Endothelial cell of hepatic sinusoid (primary cell): ENCODE data around the gene SSUH2.

Experiments
- in situ Hi-C: cut with HindIII; loops from 2 replicates; pipeline ENCODE4 v1.10.0; 2017; ENCODE audit warnings: low sequenced_read_pairs

SSUH2 gene

DNA sequence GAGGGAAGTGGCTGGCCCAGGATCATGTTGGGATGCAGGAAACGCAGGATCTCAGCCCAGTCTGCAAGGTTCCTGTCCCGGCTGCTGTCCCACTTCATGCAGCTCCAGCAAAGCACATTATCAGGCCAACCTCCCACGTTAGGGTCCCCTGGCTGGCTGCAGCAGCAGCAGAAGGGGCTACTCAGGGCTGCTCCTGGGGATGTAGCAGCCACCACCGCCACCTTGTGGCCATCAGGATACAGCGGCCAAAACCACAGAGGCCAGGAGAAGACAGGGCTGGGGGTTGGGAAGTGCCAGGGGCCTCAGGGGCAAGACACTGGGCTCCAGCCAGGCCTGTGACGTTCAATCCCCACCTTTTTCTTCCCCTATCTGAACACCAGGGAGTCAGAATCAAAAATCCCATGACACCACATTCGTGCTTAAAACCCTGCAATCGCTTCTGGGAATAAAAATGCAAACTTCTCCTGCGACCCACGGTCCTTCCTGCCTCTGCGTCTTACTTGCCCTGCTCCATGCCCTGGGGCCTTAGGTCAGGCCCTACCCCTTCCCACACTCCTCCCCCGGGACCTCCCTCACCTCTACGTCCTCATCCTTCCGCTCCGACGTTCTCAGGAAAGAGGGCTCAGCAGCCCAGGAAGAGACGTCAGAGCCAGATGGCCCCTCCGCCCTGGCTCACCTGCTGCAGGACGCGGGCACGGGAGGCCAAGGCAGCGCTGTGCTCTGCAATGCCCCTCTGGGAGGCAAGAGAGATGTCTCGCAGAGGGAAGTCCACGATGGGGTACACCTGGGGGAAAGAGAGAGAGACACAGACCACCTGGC lies 21.5 kb downstream of the SSUH2 start:
- in situ Hi-C loops, result no loop called here

DNA sequence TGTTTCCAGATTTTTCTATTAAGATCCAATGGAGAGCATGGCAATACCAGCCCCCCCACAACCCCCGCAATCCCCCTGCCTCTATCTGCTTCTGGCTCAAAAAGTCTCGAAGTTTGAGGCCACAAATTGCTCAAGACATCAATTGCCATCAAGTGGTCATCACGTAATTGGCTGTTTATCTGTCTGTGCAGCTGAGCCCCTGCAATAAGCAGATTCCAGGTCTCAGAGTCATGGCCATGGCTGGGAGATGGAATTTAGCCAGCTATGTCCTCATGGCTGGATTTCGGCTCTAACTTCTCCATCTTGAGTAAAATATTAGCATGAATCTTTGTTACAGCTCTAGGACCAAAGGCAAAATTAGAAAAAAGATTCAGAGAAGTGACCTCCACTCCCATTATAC lies 22.7 kb downstream of the SSUH2 start:
- in situ Hi-C loops, result no loop called here

DNA sequence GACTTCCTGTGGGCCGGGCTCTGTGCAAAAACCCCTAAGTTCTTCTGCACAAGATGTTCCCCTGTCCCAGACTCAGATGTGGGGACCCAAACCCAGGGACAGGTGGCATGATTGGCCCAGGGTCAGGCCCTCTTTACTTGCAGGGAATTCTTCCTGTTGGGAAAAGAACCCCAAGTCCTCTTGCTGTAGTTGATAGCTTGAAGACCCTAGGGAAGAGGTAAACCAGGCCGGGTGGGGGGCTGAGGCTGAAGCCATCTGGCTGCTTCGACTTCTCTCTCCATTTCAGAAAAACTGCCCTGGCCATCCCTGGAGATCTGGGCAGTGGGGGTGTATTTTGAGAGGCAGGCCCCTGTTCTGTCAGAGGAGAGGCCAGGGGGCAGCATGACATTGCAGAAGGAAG lies 23.5 kb downstream of the SSUH2 start:
- in situ Hi-C loops, result no loop called here

DNA sequence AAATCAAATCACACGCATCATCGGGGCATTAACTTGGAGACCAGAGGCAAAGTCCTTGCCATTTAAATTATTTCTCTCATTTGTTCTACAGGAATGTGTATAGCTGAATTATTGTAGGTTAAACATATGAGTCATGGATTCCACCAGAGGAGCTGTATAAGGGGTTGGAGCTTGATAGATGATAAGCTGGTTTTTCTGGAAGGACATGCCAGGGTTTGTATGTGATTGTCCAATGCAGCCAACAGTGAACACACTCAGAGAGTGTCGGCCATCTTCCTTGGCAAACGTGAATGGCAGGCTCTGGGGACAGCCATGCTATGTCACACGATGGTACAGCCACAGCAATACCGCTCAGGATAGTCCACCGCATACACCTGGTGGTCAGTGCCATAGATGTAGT lies 25.1 kb downstream of the SSUH2 start:
- in situ Hi-C loops, result no loop called here

DNA sequence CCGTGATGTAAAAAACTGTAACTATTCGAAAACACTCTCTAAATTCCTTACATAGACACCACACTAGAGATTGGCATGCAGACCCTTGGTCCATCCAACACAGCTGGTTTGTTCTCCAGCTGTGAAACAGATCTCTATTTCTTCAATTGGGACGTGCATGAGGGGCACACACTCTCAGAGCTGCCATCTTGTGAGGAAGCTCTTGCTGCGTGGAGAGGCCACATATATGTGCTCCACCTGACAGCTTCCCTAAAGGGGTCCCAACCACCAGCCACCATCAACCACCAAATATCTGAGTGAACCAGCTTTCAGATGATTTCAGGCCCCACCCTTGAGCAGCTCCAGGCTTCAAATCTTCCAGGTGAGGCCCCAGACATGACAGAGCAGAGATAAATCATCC lies 25.6 kb downstream of the SSUH2 start:
- in situ Hi-C loops, result no loop called here

DNA sequence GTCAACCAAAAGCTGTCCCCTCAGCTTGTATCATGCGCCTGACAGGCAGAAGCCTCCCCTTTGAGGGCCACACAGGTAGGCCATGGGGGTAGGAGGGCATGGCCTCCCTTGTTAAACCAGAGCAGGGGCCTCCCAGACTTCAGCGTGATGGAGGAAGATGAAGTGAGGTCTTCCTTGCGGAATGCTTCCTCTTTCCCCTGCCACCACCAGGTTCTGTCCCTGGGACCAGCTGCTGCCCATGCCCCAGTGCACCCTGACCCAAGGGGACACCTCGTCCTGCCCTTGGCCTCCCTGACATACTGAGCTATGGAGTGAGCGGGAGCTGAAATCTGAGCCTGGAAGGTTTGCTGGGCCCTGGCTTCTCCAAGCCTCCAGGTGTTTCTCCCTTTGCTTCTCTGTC lies 26.7 kb downstream of the SSUH2 start:
- in situ Hi-C loops, result no loop called here

DNA sequence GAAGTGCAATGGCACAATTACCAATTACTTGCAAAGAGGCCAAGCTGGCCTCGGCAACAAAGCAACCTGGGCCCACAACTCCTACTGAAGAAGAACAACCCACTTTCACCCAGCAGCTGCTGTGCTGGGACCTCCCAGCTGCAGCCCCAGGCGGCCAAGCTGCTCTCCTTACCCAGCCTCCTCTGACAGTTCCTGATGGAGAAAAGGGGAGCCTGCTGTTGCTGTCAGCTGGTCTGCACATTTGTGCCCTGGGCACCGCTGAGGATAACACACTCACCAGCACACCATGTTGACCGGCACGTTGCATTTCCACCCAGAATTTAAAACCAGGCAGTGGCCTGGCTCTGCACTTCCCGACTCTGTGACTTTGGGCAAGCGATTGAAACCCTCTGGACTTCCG lies 33.6 kb downstream of the SSUH2 start:
- in situ Hi-C loops, result no loop called here

DNA sequence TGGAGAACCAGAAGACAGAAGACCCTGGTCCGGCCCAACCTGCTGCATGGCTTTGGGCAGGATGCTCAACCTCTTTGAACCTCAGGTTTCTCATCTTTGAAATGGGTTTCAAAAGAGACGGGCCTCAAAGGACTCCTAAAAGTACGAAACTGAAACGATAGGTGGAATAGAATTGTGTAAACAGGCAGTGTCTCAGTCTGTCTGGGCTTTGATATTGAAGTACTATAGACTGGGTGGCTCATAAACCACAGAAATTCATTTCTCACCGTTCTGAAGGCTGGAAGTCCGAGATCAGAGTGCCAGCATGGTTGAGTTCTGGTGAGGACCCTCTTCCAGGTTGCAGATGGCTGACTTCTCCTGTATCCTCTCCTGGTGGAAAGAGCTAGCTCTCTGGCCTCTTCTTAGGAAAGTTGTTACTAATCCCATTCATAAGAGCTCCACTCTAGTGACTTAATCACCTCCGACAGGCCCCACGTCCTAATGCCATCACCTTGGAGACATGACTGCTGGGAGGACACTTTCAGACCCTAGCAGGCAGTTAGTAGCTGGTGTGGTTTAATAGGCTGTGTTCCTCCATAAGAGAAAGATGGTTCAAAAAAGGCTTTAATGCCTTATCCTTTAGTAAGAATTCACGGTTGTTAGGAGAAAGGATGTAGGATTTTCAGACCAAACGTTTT lies 35.7 kb downstream of the SSUH2 start:
- in situ Hi-C loops, result no loop called here

DNA sequence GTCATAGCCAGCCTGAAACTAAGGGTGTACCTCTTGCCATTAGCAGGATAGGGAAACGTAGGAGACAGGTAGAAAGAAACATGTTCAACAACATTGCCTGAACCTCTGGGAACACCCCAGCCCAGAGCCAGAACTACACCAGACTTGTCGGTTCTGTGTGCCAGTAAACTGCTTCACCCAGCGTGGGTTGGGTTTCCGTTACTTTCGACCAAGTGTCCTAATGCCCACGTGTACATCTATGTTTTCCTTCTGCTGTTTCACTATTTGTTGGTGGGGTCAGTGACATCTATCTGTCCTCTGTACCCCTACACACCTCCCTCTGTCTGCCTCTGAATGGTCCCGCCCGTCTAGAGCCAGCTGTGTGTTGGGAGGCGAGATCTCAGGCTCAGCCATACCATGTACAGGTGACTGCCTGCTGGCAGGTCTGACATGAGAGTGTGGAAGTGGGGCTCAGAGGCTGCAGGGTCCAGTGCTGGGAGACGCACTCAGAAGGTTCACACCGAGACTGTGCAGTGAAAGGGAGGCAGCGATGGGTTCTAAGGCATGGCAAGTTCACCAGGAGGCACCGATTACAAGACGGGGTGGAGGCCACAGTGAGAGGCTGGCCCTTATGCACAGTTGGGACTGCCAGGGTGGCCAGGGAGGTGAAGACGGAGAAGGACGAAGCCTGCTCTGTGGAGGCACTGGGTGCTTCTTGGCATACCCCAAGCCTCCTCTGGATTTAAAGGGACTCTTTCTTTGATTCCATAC lies 36.4 kb downstream of the SSUH2 start:
- in situ Hi-C loops, result no loop called here

DNA sequence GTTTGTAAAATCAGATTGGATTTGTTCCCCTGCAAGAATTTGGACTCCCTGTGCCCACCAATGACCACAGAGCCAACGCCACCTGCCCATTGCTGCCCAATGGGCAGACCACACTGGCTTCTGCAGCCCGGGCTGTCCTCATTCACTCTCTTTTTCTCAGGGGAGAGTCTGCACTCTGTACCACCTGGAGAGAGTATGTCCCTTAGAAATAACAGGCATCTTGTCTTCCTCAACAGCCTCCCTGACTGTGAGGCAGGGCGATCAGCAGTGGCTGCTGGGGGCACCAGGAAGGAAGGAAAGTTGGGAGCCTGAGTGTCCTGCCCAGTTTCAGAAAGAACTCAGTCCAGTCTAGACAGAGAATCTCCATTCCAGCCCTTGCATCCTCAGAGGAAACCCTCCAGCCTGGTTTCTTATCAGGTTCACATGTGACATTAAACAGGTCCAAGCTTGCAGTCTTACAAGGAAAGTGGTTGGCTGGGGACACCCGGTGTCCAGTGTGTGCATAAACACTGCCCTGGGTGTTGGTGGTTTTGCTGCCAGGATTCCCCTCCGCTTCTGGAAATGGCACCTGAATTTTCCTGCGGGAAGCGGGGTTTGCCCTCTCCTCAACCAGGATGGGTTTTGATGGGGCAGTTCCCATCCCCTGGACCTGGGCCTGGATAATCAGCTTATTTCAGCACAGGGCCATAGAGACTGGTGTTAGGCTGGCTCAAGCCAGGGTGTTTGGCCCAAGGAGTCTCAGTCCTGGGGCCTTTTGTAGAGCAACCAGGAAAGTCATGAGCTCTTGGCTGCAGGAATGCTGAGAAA lies 37.2 kb downstream of the SSUH2 start:
- in situ Hi-C loops, result no loop called here

DNA sequence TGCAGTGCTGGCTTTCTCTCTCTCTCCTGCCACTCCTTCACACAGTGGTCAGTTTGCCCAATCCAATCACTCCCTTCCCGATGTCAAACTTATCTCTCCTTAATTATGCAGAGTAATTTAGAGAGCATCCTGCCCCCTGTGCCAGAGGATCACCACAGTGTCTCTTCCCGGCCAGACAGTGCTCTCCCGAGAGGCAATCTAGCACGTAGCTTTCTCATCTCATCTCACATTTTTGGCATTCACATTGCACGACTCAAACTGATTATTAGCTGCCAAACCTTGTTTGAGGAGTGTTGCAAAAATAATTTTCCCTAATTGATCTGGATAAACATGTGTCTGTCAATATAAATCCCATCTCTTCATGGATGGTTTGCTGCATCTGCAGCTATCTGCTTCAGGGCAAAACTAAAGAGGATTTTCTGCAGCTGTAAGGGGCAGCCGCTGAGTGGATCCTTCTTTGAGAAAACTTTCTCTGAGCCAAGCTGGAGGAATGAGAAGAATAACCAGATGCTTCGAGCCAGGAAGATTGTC lies 37.8 kb downstream of the SSUH2 start:
- in situ Hi-C loops, result no loop called here

DNA sequence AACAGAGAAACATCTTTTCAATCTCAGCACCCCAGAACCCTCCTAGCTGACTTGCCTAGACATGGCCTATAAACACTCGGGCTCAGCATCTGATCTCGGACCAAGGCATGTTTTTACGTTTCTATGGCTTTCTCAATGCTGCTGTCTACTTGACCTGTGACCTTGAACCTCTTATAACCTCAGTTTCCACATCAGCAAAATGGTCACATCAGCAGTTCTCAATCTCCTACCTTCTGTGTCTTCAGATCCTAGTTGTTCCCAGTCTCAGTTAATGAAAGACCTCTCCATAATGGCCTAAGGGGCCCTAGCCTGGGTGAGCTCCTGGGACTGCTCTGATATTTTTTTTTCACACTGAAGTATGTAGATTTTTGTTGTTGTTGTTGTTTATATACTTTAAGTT lies 39.6 kb downstream of the SSUH2 start:
- in situ Hi-C loops, result no loop called here

DNA sequence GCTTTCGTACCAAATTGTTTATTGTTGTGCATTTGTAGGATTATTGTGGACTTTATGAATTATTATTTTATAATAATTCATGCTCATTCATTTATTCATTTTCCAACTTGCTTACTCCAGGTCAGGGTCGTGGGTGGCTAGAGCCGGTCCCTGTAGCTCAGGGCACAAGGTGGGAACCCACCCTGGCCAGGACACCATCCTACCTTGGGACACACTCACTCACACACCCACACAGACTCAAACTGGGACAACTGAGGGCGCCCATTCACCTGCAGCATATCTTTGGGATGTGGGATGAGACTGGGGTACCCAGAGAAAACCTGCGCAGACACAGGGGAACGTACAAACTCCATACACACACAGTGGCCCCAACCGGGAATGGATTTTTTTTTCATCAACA lies 40.6 kb downstream of the SSUH2 start:
- in situ Hi-C loops, result no loop called here

DNA sequence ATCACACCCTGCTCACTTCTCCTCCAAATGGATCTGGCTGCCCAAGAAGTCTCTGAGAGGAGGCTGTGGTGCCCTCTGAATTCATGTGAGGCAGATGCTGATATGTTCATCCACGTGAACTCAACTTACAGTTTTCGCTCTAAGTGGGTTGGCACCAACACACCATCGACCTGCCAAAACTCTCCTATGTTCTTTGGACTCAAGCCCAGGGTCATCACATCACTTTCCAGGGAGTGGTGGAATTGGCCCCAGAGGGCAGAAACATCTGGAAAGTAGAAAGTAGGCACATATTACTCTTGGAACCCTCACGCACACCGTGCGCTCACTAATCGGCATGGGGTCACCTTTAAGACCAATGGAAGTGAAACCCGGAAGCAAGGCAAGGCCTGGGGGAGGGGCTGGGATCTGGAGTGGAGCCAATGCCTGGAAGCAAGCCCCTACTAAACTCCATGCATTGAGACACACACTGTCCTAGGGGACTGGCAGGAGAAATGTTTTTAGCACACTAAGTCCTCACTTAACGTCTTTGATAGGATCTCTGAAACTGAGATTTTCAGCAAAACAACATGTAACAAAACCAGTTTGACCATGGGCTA lies 41.4 kb downstream of the SSUH2 start:
- in situ Hi-C loops, result no loop called here

DNA sequence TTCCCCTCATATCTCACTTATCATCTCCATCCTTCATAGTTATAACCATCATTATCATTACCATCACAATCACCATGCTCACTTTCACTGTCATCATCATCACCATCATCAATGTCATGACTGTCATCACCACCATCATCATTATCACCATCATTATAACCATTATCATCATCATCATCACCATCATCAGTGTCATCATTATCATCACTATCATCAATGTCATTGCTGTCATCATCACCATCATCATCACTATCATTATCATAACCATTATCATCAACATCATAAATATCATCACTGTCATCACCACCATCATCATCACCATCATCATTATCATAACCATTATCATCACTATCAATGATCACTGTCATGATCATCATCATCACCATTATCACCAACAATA lies 44.1 kb downstream of the SSUH2 start:
- in situ Hi-C loops, result no loop called here

DNA sequence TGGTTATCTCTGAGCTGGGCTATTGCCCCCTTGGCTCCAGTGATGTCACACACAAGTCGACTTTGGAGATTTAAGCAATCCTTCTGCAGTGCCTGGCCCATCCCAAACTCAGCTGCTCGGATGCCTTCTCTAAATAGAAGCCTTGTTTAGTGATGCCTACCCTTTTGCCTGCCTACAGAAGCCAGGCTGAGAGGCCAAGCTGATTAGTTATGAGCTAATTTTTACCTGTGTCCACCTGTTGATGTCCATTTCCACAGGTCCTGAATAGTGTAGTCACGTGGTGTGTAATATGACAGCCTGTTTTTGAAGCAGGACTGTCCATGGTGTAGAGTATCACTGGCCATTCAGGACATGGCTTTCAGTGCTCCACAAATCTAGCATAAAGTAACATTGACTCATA lies 45.5 kb downstream of the SSUH2 start:
- in situ Hi-C loops, result no loop called here

DNA sequence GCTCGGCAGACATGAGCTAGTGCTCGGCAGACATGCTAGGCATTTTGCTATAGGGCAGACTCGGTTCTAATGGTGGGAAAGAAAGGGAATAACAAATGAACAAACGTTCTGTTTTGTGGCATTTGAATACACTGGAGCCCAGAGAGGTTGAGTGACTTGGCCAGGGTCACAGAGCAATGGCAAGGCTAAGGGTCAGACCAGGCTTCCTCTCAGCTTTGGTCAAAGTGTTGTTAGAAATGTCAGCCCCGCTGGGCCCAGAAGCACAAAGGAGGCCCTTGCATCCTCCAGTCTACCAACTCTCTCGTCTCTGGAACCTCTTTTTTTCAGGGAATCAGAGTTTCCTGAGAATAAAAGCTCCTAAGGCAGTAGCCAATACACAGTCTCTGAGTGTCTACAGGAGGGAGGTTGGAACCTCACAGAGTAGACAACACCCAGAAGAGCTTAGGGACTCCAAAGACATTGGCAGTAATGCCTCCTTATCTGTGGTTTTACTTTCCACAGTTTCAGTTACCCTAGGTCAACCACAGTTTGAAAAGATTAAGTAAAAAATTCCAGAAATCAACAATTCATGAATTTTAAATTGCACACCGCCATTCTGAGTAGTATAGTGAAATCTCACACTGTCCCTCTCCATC lies 47.3 kb downstream of the SSUH2 start:
- in situ Hi-C loops, result no loop called here

DNA sequence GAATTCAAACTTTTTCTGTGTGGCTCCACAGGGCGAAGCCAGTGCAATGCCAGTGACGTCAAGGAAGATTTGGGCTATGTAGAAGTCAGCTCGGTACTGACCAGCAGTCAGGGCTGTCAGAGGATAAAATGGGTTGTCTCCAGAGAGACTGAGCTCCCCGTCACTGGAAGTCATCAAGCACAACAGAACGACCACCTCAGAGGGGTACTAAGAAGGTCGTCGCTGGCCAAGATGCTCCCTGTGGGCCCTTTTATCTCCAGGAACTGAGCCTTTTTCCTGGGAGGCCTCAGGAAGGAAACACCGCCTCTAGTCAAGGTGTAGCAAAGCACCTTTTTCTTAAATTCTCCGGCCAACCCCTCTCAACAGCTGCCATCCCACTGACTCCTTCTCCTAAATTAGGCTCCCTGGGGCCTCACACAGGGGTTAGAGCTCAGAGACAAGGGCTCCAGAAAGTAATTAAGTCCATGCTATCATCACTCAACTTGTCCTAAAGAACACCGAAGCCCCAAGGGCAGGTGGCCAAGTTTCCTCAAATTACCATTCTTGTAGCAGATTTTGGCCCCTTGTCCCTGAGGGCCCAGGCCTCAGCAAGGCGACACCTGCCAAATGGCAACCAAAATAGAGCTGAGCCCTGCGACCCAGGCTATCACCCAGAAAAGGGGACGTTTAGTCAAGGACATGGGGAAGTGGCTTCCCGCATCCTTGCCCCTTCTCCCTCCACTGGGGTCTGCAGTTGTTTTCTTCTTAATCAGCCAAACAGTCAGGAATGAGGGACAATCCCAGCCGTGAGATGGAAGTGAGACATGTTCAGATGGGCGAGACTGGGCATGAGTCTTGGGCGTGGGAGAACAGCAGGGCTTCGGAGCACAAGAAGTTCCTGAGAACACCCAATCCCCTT lies 48.0 kb downstream of the SSUH2 start:
- in situ Hi-C loops, result no loop called here

DNA sequence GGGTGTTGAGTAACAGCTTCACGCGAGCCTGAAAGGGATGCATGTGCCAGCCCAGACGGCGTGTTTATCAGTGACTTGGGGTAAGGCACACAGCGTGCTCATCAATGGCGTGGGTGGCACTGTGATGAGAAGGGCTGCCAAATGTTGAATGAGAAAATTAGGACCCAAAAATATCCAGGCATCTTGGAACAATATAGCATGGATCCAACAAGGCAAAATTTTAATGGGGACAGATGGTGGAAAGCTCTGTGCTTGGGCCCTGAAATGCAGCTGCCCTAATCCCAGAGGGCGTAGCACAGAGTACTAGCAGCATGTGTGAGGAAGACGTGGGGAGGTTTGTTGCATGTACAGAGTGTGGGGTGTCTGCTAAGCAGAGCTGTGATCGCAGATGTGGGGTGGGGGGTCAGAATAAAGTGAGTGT lies 48.9 kb downstream of the SSUH2 start:
- in situ Hi-C loops, result no loop called here
